Heart right ventricle (tissue), 16 donors: Measurements from ENCODE around the gene MIOX. TPM values are rescaled to one million over a fixed set of nuclear protein-coding genes. Genes with fewer than 3 reads are reported as not detected.
"Not testable (repeated sequence)": the region's sequence is repeated elsewhere in the genome, so short reads cannot be mapped to it uniquely, and the experiment has no call there.

Source experiments
- ATAC-seq, 8 donors: fragments of 200-7000 bp; cut with Tn5 transposase; one replicate each; pipeline ENCODE4 v1.9.1; 2020; ENCODE audit warnings: mild to moderate bottlenecking in 8 of 8, moderate library complexity in 8 of 8, moderate number of reproducible peaks in 1 of 8
- DNase-seq, 2 donors: peaks; one replicate each; pipeline ENCODE4 v3.0.0-alpha.2; 2020
- H3K27ac ChIP-seq, 10 donors: fragments of 200-600 bp; sonication (generic) in 2 of 10; one replicate each; pipeline versions ENCODE4 v1.5.0 to v1.8.0; 2020 to 2022; ENCODE audit warnings: mild to moderate bottlenecking in 3 of 10
- H3K27me3 ChIP-seq, 7 donors: fragments of 200-600 bp; one replicate each; pipeline ENCODE4 v1.8.0; 2021 to 2022; ENCODE audit warnings: mild to moderate bottlenecking in 2 of 7
- H3K36me3 ChIP-seq, 9 donors: fragments of 200-600 bp; sonication (generic) in 1 of 9; one replicate each; pipeline versions ENCODE4 v1.5.0 to v1.8.0; 2020 to 2022; ENCODE audit warnings: mild to moderate bottlenecking in 2 of 9
- H3K4me1 ChIP-seq, 9 donors: fragments of 200-600 bp; sonication (generic) in 1 of 9; one replicate each; pipeline versions ENCODE4 v1.5.0 to v1.8.0; 2020 to 2022; ENCODE audit warnings: mild to moderate bottlenecking in 4 of 9
- H3K4me3 ChIP-seq, 10 donors: fragments of 200-600 bp; sonication (generic) in 2 of 10; one replicate each; pipeline versions ENCODE4 v1.5.0 to v1.8.0; 2020 to 2022; ENCODE audit warnings: mild to moderate bottlenecking in 7 of 10, moderate library complexity in 2 of 10
- H3K9me3 ChIP-seq, 11 donors: fragments of 200-600 bp in 10 of 11; sonication (generic) in 2 of 11; one replicate each; pipeline versions ENCODE4 v1.5.0 to v1.8.0; 2013 to 2022; ENCODE audit warnings: mild to moderate bottlenecking in 2 of 11, control low read depth in 1 of 11, moderate library complexity in 1 of 11
- CTCF ChIP-seq, 9 donors: fragments of 200-600 bp; sonication (generic) in 2 of 9; IDR thresholded peaks; one replicate each; pipeline versions ENCODE4 v1.5.0 to v1.8.0; 2021 to 2022; ENCODE audit warnings: antibody characterized with exemption in 9 of 9, mild to moderate bottlenecking in 5 of 9, moderate library complexity in 1 of 9
- WGBS, 2 donors: extraction: QIAGEN DNeasy Blood & Tissue Kit; methylation state at CpG; one replicate each; pipeline ENCODE4 v1.1.7; 2013; ENCODE audit warnings: inconsistent platforms in 1 of 2; 5-methylcytosine and 5-hydroxymethylcytosine counted together
- intact Hi-C, 10 donors: fragments of 100-400 bp; cut with DNase I; formaldehyde crosslinking; loops; one replicate each; pipeline versions ENCODE4 v1.11.1 to v1.14.2; 2022
- polyA plus RNA-seq, 2 donors: library from polyadenylated mRNA; stranded (reverse); fragments of 200-250 nt; gene quantifications; one replicate each; pipeline ENCODE4 v1.2.3, GENCODE V29; 2013
- total RNA-seq, 10 donors: library from RNA; stranded (reverse); fragmentation: NEBNext Ultra II Directional in 3 of 10; extraction: Animal tissue kit (Norgen Biotek cat#: 25700) in 3 of 10; gene quantifications; one replicate each; pipeline versions ENCODE4 v1.2.1 to v1.2.4, GENCODE V29; 2021 to 2023
- donor health status: Arrhythmogenic right ventricular cardiomyopathy.
- donor health status: ischemic (EF 13 %, LVEDD 7.1; RV severe dilation, severe dysfunction).
- donor health status: healthy with polysubstance abuse.
- donor health status: DM: no; HTN: yes; CAD: no.
- donor health status: DM: no; HTN: no; CAD: no.
- donor health status: ischemic (EF 25% LVEDD 6.9; RV normal size, moderate dysfunction).
- donor health status: ischemic (EF 25% LVEDD 5.7; RV mildly dilated, moderate dysfunction).
- donor health status: healthy.
- donor health status: DM: yes; HTN: yes; CAD: no.
- donor health status: Ischemic cardiomyopathy.
- donor health status: ischemic (EF 35%, LVEDD 5.7; RV mildly dilated, moderate dysfunction).
- donor health status: nonischemic (EF 11% LVEDD 7.7; RV severe dilation, severe dysfunction).
- donor health status: DM: yes; HTN: yes; CAD: no.
- donor health status: PGD.
- donor health status: ischemic (EF 29% LVEDD 5.4; RV normal size, mild dysfunction).
- donor health status: nonischemic (EF 23%, LVEDD 6.1; RV moderate dilation, normal function).

MIOX gene
- total and polyA plus RNA-seq, 12 donors = not detected

GRCh38 chr22:50531546-50531961 lies 44.9 kb downstream of the MIOX start:
- peaks cover 0 to 18% (median 0%) of the 10 kb centered on the region in 9 donors for H3K36me3 ChIP-seq
- DNase-seq = peak; percentile 52 to 67
- intact Hi-C loops = loop anchor here in 2 of 10 donors (5.0 kb wide), 1 partner anchor 91 kb away; no protein-coding TSS in a partner anchor
- peak; percentile 5 to 31 (median 23) for ATAC-seq
- H3K27me3 ChIP-seq = peaks cover 3 to 59% (median 25%) of the 10 kb centered on the region in 7 donors
- peak overlapping the region; percentile 40 to 86 (median 71) for H3K4me3 ChIP-seq
- WGBS, 2 donors = 1 to 2% methylated on average over 24 to 44 of the region's 44 CpGs
- H3K9me3 ChIP-seq = no peaks in the 10 kb centered on the region
- peaks cover 9 to 70% (median 44%) of the 10 kb centered on the region in 9 donors for H3K4me1 ChIP-seq
- peak overlapping the region; percentile 84 to 99 (median 95) for H3K27ac ChIP-seq
- no peak for TF ChIP-seq CTCF (IDR thresholded peaks at IDR 0.05)

- WGBS, 2 donors = 3% methylated on average over 44 to 56 of the region's 56 CpGs
- TF ChIP-seq CTCF (IDR thresholded peaks at IDR 0.05) = no peak
- intact Hi-C loops = loop anchor here in 2 of 10 donors (5.0 kb wide), 1 partner anchor 90 kb away; no protein-coding TSS in a partner anchor
- Histone ChIP-seq H3K36me3 (peaks cover 0 to 18% (median 0%) of the 10 kb centered on the region in 9 donors), H3K9me3 (no peaks in the 10 kb centered on the region), H3K27me3 (peaks cover 3 to 63% (median 25%) of the 10 kb centered on the region in 7 donors), H3K4me3 (peak overlapping the region; percentile 40 to 86 (median 71)), H3K27ac (peak overlapping the region; percentile 84 to 99 (median 95)), H3K4me1 (peaks cover 9 to 70% (median 39%) of the 10 kb centered on the region in 9 donors)
- DNase-seq (peak; percentile 87 to 90), ATAC-seq (peak; percentile 55 to 75 (median 68))
These were observed 45.5 kb downstream of the MIOX start for GRCh38 chr22:50531962-50532674.

GRCh38 chr22:50532824-50533796 lies 46.5 kb downstream of the MIOX start:
- H3K36me3 ChIP-seq = peaks cover 0 to 9% (median 0%) of the 10 kb centered on the region in 9 donors
- TF ChIP-seq CTCF (IDR thresholded peaks at IDR 0.05) = no peak
- peak overlapping the region in 8 of 10 donors; percentile 57 to 86 (median 73) for H3K4me3 ChIP-seq
- intact Hi-C loops = loop anchor here in 2 of 10 donors (5.0 kb wide), 1 partner anchor 89 kb away; no protein-coding TSS in a partner anchor
- H3K9me3 ChIP-seq = no peaks in the 10 kb centered on the region
- H3K4me1 ChIP-seq = peaks cover 9 to 70% (median 36%) of the 10 kb centered on the region in 9 donors
- H3K27me3 ChIP-seq = peaks cover 3 to 63% (median 25%) of the 10 kb centered on the region in 7 donors
- no peak for ATAC-seq
- peak overlapping the region; percentile 84 to 99 (median 95) for H3K27ac ChIP-seq
- no peak for DNase-seq
- WGBS, 2 donors = 70% methylated on average over 19 of the region's 19 CpGs

DNA sequence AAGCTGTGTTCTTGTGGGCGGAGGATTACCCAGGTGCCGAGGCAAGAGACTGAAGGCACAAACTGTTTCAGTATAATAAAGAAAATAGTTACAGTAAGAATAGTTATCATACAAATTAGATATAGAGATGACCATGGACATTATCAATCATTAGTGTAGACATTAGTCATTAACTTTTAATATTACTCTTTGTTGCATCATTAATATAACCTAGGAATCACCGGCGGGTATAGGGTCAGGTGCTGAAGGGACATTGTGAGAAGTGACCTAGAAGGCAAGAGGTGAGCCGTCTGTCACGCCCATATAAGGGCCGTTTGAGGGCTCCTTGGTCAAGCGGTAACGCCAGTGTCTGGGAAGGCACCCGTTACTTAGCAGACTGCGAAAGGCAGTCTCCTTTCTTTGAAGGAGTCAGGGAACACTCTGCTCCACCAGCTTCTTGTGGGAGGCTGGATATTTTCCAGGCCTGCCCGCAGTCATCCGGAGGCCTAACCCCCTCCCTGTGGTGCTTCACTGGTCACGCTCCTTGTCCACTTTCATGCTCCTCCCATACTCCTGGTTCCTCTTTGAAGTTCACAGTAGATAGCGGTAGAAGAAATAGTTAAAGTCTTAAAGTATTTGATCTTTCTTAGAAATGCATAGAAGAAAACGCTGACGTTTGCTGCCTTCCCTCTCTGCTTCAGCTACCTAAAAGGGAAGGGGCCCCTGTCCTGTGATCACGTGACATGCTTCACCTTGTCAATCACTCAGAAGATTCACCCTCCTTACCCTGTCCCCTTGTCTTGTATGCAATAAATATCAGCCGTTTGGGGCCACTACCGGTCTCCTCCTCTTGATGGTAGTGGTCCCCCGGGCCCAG lies 47.4 kb downstream of the MIOX start:
- H3K27me3 ChIP-seq = peaks cover 3 to 63% (median 24%) of the 10 kb centered on the region in 7 donors
- H3K36me3 ChIP-seq, ATAC-seq, H3K4me3 ChIP-seq, DNase-seq, H3K9me3 ChIP-seq: not testable (repeated sequence)
- peaks cover 9 to 70% (median 39%) of the 10 kb centered on the region in 9 donors for H3K4me1 ChIP-seq
- H3K27ac ChIP-seq = peak overlapping the region in 4 of 10 donors; percentile 2 to 99 (median 71)
- intact Hi-C loops = loop anchor here in 2 of 10 donors (5.0 kb wide), 1 partner anchor 88 kb away; no protein-coding TSS in a partner anchor
- 47 to 52% methylated on average over 21 of the region's 21 CpGs for WGBS, 2 donors
